ENCODE results near the gene GSE1.

Gene GSE1

GRCh38 chr16:85710732-85711131, 97.6 kb downstream of the GSE1 start:
- DNase-seq, result no peak

GRCh38 chr16:85711982-85712587, 99.0 kb downstream of the GSE1 start:
- DNase-seq, result no peak

GRCh38 chr16:85712801-85713200, 99.7 kb downstream of the GSE1 start:
- no peak for DNase-seq

GRCh38 chr16:85715169-85716021, 102.3 kb downstream of the GSE1 start:
- no peak for DNase-seq

DNA sequence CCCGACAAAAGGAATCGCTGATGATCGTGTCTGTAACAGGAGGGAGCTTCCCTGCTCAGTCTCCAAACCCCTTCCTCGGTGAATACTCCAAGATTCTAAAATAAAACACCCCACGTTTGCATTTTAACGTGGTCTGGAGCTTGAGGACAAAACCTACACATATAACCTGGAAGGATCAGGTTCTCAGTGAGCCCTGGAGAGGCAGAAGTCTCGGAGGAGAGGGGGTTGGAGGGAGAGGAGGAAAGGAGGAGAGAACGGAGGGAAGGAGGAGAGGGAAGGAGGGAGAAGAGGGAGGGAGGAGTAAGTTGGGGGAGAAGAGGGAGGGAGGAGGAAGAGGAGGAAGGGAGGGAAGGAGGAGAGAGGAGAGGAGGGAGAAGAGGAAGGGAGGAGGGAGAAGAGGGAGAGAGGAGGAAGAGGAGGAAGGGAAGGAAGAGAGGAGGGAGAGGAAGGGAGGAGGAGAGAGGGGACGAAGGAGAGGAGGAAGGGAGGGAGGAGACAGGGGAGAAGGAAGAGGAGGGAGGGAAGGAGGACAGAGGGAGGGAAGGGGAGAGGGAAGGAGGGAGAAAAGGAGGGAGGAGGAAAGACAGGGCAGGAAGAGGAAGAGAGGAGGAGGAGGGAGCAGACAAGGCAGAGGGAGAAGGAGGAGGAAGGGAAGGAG, 103.0 kb downstream of the GSE1 start:
- no peak for DNase-seq

DNA sequence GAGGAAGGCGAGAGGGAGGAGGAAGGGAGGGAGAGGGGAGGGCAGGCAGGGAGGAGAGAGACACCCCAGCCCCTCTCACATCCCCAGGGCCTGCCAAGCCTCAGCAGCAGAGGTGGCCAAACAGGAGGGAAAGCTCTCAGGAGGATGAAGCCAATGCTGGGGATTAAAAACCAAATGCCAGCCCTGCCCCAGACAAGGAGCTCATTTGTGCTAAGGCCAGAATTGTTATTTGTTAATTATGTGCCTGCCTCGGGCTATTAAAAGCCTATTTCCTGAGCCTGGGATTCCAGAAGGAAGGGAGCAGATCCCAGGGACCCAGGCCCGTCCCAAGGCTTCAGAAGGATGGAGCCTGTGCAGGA, 103.5 kb downstream of the GSE1 start:
- no peak for DNase-seq

GRCh38 chr16:85717393-85718152, 104.5 kb downstream of the GSE1 start:
- DNase-seq, result peak; percentile 54

- DNase-seq, result no peak
Observed at GRCh38 chr16:85718153-85718477, 105.0 kb downstream of the GSE1 start.

DNA sequence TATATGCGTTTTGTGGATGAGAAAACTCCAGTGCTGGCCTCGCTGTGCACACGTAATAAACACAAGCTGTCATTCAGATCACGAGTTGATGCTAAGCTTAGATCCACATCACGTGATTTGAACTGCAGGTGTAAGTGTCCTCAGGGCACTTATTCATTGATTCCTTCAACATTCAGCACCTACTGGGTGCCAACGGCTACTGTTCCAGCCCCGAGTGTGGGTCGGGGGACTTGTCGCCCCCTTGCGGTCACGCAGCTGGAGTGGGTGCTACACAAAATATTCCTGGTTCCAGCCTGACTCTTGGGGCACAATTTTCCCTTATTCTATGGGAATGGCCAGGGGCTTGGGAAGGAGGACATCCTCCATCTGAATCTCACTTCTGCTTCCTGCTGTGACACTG, 105.6 kb downstream of the GSE1 start:
- no peak for DNase-seq

DNA sequence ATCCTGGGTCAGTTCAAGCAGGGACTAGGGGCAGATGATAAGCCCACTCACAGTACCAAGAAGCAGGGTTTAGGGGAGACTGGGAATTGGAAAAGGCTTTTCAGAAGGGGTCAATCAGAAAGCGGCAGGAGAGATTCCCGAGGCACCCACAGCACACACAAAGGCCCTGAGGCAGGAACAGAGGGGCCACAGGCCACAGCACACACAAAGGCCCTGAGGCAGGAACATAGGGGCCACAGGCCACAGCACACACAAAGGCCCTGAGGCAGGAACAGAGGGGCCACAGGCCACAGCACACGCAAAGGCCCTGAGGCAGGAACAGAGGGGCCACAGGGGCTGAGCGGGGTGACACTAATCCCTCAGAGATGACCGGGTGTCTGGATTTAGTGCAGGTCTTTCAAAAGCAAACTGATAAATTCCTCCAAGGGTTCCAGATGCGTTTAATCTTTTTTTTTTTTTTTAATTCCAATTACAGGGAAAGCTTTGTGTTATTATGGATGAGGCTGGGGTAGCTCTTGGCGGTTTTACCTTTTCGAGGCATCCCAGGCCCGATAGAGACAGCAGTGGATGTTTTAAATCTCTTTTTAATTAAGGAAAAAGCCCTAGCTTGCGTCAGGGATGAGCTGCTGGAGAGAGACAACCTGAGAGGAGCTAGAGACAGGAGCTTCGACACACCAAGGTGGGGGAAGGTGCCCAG, 106.6 kb downstream of the GSE1 start:
- no peak for DNase-seq

- no peak for DNase-seq
Observed at GRCh38 chr16:85720302-85720637, 107.1 kb downstream of the GSE1 start.

DNA sequence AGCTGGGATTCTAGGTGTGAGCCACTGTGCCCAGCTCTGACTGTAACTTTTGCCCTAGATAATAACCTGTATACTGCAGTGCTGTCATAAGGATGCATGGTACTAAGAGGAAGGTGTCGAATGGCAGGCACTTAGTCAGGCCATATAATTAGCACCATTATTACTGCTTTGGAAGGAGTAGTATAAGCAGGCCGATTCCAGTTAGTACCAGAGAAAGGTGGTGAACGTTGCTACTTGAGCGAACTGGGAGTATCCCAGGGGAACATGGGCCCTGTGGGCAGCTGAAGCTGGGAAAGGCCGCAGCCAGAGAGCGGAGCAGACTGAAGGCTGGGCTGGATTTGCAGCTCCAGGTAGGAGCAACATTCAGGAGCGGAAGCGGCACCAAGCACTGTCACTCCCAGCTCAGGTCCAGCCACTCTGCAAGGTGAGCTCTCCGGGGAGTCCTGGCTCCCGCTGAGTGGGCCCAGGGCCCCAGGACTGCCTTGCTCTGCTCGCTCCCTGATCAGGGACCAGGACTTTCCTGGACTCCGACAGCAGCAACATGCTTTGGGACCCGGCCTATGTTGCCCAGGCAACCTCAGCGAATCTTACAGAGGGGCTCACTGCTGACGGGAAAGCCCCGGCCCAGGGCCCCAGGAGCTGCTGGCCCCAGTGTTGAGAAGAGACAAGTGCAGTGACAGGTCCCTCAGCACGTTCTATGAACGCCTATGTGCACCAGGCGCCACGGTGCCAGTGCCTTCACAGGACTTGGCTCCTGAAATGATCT, 109.2 kb downstream of the GSE1 start:
- no peak for DNase-seq

DNA sequence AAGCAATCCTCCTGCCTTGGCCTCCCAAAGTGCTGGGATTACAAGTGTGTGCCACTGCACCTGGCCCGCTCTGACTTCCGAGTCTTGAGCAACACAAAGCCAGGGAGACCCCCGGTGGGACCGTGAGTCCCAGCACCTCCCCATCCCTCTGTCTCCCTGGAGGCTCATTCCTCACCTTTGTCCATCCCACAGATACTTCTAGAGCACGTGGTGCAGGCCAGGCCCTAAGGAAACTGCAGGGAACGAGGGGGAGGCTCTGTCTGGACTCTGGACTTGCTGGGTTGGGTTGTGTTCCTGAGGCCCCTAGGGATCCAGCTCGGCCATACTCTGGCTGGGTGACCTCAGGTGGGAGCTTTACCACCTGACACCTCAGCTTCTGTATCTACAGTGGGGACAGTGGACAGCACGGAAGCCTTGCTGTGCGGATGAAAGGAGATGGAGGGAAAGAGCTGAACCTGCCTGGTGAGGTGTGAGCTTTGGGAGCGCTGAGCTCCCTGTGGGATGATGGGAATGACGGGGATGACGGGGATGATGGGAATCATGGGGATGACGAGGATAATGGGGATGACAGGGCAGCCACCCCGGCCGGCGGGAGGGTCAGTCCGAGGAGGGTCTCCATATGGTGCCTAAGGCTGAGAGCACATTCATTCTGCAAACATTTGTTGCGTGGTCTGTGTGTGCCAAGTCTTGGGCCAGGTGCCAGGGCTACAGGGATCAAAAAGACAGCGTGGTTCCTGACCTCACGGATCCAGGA, 111.2 kb downstream of the GSE1 start:
- DNase-seq, result no peak

- DNase-seq, result no peak
Observed at GRCh38 chr16:85724936-85725335, 111.8 kb downstream of the GSE1 start.

All from CD4-positive, alpha-beta T cell treated with Interleukin-4 for 4 hours (primary cell).